CD4-positive, alpha-beta T cell treated with Interleukin-17A for 1 hour (primary cell): ENCODE data around the gene RERG.

Experiments used
- DNase-seq: peaks from one replicate; pipeline ENCODE4 v3.0.0-alpha.2; 2020

RERG gene

DNA sequence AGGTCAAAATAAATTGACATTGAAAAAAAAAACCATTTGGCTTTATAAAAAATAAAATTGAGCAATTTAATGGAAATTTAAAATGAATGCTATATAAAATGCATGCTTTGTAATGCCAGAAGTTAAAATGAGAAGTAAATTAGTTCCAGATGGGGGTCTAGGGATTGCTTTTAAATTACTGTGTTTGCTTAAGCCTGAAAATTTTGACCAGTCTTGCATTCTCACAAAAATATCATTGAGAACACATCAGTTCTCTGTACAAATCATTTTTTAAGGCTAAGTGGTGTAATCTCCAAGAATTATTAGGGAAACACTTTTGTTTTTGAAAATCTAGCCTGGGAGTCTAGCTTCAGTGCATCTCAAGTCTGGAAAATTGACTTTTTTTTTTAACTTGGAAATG lies 90.7 kb downstream of the RERG start:
- DNase-seq, result no peak

DNA sequence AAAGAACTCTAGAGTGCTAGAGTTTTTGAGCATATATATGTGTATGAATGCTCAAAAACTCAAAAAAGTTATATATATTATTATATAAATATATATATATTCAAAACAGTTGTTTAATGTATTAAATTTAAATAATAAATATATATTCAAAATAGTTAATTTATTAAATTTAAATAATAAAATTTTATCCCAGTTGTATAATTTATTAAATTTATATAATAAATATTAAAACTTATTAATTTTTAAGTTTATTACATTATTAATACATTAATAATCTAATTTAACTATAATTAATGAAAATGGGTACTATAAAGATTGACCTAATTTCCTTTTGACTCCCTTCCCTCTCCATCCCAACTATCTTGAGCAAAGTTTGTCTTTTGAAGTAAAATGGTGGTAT lies 97.8 kb downstream of the RERG start:
- no peak for DNase-seq

DNA sequence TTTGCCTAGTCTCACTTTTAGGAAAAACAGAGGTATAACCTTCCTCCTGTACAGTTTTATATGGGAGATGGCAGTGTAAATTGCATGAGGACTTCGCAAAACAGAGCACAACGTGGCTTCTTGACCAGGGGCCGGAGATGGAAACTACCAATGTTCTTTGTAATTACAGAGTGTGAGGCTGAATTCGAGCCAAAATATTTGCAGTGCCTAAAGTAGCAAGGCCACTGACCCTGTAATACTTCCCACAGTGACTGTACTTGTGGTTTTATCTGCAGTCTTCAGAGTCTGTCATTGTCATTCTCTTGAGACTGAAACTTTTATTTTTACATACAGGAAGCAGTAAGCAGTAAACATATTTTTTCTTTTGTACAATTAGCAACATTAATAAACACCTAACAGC lies 98.9 kb downstream of the RERG start:
- DNase-seq, result no peak

DNA sequence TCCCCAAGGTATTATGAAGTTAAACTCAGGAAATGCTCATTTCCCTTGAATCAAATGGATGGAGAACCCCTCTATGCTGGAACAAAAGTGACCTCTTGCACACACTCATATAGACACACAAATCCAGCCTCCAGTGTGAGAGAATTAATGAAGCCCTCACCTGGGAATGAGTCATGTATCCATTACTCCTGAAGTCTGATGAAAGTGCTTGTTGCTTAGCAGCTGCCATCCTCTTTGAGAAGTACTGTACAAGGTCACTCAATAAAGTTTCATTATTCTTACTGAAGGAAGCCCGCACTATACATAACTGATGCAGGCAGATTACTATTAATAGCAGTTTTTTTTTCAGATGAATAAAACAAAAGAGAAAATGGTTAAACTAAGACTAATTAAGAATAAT lies 102.3 kb downstream of the RERG start:
- no peak for DNase-seq

DNA sequence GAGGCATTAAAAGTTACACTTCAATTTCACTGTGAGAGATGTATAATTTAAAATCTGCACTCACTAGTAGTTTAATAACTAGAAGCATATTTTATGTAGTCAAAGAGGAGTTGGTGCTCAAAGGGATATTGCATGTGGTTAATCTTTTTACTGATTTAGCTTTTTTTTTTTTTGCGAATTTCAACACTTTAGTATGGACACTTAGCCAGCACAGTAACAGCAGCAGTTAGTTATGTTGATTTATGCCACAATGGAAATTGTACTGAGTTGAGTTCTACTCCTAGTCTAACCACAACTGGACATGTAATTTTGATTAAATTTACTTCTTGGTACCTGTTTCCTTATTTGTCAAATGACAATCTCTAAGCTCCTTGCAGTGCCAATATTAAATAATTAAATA lies 104.2 kb downstream of the RERG start:
- no peak for DNase-seq

DNA sequence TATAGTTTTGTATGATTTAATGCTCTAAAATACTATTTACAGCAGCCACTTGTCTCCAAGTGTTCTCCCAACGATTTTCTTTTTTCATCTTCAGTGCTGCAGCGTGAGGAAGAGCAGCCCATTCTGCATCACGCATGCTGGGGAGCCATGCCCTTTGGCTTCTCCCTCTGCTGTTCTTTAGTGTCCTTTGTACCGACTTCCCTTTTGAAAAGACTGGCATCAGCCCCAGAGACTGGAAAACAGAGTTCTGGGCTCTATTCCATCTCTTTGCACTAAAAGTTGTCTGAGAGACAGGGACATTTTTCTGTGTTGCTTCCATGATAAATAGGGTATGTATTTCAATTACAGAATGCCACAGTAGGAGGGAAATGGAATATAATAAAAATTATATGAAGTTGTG lies 105.1 kb downstream of the RERG start:
- no peak for DNase-seq

DNA sequence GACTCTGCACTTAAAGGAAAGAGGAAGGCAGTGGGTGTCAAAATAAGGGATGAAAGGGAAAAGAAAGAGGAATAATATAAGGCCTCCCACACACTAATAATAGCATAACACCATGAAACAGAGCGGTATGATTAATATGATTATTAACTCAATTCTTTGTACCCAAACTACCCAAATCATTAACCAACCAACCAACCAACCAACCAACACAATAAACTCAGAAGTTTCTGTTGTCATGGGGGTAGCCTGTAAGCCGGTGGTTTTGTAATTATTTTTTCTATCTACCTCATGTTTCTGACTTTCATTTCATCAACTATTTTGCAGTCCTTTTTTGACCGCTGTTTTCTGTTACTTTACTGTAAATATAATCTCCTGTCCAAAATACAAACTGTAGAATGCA lies 105.8 kb downstream of the RERG start:
- no peak for DNase-seq

DNA sequence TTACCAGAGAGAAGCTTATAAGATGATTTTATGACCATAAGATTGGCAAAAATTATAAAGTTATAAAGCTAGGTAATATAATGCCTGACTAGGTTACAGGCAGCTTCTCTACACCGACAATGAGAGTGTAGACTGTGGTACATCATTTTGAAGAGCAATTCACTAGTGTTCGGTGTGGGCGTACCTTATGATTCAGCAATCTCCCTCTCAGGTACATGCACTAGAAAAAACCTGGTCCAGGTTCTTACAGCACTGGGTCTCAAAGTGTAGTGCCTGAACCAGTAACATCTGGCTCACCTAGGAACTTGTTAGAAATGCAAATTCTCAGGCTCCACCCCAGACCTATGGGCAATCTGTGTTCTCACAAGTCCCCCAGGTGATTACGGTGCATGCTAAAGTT lies 106.7 kb downstream of the RERG start:
- no peak for DNase-seq

DNA sequence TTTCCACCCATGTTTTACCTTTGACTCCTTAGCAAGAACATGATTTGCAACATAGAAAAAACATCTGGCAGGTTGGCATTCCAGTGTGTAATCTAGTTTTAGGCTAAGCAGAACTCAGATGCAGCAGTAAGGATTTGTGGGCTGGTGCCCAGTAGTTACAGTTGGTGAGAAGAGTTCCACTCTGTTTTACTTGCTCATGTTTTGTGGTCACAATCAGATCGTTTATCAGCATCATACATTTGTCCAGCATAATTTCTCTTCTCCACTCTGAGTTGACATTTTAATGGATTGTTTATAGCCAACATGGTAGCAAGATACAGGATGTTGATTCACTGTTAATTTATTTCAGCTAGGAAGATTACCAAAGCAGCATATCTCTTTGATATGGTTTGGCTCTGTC lies 128.4 kb downstream of the RERG start:
- no peak for DNase-seq

DNA sequence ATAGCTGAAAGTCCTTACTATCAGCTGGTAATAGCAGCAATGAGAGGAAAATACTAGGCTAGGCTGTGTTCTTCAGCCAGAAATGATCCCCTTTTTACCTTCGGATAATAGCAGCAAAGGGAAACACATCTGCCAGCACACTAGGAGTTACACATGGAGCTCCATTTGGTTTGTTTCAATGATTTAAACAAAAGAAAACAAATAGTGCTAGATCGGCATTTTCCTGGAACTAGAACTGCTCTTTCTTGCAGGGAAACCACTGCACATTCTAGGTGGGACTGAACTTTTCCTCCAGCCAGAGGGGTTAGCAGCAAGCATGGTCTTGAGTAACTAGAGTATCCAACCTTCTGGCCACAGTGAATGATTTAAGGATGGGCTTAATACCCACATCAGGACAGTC lies 130.8 kb downstream of the RERG start:
- no peak for DNase-seq

DNA sequence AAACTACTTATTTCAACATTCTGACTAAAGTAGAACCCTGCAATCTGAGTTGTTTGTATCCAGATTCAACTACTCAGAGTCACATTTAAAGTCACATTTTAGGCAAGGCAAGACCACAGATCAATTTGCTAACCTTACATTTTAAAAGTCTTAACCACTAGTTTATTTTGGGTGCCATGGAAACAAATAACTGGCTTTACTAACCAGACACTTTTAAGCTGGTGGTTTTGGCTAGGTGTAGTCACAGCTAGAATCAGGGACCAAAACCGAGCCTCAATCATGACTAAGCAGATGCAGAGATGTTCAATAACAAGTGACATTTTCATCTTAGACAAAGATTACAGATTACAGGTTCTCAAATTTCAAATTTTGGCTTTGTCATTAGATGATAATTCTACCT lies 133.1 kb downstream of the RERG start:
- DNase-seq, result peak; percentile 5

DNA sequence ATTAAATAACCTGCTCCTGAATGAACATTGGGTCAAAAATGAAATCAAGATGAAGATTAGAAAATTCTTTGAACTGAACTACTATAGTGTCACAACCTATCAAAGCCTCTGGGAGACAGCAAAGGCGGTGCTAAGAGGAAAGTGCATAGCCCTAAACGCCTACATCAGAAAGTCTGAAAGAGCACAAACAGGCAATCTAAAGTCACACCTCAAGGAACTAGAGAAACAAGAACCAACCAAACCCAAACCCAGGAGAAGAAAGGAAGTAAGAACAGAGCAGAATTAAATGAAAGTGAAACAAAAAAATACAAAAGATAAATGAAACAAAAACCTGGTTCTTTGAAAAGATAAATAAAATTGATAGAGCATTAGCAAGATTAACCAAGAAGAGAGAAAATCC lies 143.5 kb downstream of the RERG start:
- peak; percentile 3 for DNase-seq

DNA sequence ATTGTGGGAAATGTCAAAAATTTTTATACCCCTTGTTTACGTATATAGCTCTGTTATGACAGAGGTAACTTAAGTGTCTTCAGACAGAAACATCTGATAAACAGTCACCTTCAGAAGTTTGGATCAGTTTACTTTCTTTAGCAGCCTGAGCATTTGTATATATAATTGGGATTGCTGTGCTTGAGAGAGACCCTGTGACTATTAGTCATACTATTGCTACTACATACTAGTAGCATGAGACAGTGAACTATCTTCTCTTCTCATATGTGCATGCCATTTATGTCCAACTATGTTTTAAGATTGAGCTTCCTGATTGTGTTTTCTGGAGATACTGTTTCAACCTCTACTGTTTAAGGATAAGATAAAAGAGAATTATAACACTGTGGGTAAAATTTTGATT lies 146.9 kb downstream of the RERG start:
- DNase-seq, result no peak

DNA sequence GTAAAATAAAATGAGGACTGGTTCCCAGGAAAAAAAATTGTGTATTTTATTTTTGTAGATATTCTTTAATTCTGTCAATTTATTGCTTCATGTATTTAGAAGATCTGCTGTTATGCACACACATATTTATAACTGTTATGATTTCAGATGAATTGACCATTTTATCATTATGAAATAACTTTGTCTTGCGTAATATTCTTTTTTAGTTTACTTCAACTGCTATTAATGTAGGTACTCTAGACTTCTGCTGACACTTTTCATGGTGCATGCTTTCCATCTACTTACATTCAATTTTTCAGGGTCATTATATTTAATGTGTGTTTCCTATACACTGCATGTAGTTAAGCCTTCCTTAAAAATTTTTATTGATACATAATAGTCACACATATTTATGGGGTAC lies 162.1 kb downstream of the RERG start:
- DNase-seq, result no peak
